ENCODE measurements around the gene IARS1.

The IARS1 gene

DNA sequence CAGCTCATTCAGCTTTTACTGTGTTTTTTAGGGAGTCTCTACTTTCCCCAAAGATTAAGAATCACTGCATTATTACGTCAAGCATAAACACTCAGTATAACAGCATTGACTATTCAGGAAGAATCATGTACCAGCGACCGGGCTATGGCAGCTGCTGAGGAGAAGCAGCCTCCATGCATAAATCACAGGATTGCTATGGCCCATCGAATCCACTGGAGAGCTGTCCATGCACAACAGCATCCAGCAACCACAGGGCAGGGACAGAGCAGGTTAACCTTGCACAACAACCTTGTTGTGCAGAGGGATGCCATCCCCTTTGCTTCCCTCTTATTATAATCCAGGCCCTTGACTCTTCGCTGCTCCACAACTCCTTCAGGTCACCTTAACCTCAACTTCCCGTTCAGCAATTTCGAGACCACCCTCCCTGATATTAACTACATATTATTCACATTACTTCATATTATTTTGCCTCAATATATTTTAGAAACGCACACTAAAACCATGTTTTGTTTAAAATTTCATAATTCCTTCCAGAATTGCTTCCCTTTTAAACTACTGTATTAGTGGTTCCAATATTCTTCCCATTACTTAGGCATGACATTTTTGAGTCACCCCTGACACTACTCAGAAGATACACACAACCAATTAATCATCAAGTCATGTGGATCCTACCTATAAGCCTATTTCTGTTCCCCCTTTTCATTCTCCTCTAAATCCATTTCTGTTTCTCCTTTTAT is 991 bp downstream of the IARS1 start:
- Histone ChIP-seq H3K9ac (peak overlapping the region; percentile 78 to 97 (median 89)), H3K27ac (peak overlapping the region; percentile 74 to 98 (median 88); a peak in 21 of 22 replicates), H3K4me3 (peak overlapping the region; percentile 66 to 87 (median 80)), H3K4me2 (peak overlapping the region; percentile 78 to 99 (median 96)), H3K4me1 (peaks cover 40 to 56% (median 52%) of the 10 kb centered on the region in 10 experiments), H3K36me3 (peaks cover 34 to 64% (median 53%) of the 10 kb centered on the region in 11 experiments), H3K27me3 (no peaks in the 10 kb centered on the region), H4K20me1 (peaks cover 4 to 52% (median 48%) of the 10 kb centered on the region in 11 experiments; a peak in 17 of 22 replicates), H3K9me3 (replicated peaks in 1 of 11) (no peaks in the 10 kb centered on the region)
- TF ChIP-seq Cebpa-rat (IDR thresholded peaks at IDR 0.05): no peak

DNA sequence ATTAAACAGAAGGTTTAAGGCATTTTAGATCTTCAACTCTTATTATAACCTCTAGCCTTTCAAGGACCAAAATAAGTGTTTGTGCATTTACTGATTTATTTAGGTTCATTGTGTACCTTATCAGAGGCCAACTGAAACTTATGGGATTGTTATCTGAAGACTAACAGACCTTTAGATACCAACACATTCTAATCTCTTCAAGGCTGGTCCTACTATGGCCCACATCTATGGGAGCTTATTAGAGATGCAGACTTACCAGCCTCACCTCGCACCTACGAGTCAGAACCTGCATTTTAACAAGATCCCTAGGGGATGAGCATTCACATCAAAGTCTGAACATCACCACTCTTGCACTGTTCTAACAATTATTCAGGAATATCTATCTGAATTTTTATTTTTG is 1.9 kb downstream of the IARS1 start:
- no peak for TF ChIP-seq Cebpa-rat (IDR thresholded peaks at IDR 0.05)
- peaks cover 36 to 64% (median 53%) of the 10 kb centered on the region in 11 experiments for H3K36me3 ChIP-seq
- peaks cover 40 to 47% (median 43%) of the 10 kb centered on the region in 10 experiments for H3K4me1 ChIP-seq
- no peak overlapping the region for H3K27ac ChIP-seq
- peaks cover 4 to 61% (median 57%) of the 10 kb centered on the region in 11 experiments; a peak in 17 of 22 replicates for H4K20me1 ChIP-seq
- peak overlapping the region; percentile 78 to 99 (median 96) for H3K4me2 ChIP-seq
- no peaks in the 10 kb centered on the region for H3K9me3 ChIP-seq (replicated peaks in 1 of 11)
- peak overlapping the region in 6 of 11 experiments; percentile 20 to 97 (median 89); a peak in 8 of 22 replicates for H3K9ac ChIP-seq
- H3K27me3 ChIP-seq: no peaks in the 10 kb centered on the region
- peak overlapping the region in 8 of 10 experiments; percentile 69 to 87 (median 81); a peak in 14 of 20 replicates for H3K4me3 ChIP-seq

- peak overlapping the region in 3 of 11 experiments; percentile 9 to 91 (median 89); a peak in 2 of 22 replicates for H3K9ac ChIP-seq
- peaks cover 35 to 40% (median 37%) of the 10 kb centered on the region in 10 experiments for H3K4me1 ChIP-seq
- no peak for TF ChIP-seq Cebpa-rat (IDR thresholded peaks at IDR 0.05)
- H3K27me3 ChIP-seq: no peaks in the 10 kb centered on the region
- H4K20me1 ChIP-seq: peaks cover 4 to 68% (median 63%) of the 10 kb centered on the region in 11 experiments; a peak in 18 of 22 replicates
- no peaks in the 10 kb centered on the region for H3K9me3 ChIP-seq (replicated peaks in 1 of 11)
- H3K27ac ChIP-seq: no peak overlapping the region
- H3K36me3 ChIP-seq: peaks cover 43 to 65% (median 58%) of the 10 kb centered on the region in 11 experiments
- H3K4me2 ChIP-seq: peak overlapping the region; percentile 17 to 99 (median 96); a peak in 17 of 22 replicates
- peak overlapping the region in 2 of 10 experiments; percentile 80 to 82; a peak in 3 of 20 replicates for H3K4me3 ChIP-seq
Measured at GRCh38 chr9:92290785-92291429, 2.6 kb downstream of the IARS1 start.

GRCh38 chr9:92289708-92290390 is 3.6 kb downstream of the IARS1 start:
- H3K9me3 ChIP-seq (replicated peaks in 1 of 11): no peaks in the 10 kb centered on the region
- H3K27me3 ChIP-seq: no peaks in the 10 kb centered on the region
- H3K9ac ChIP-seq: no peak overlapping the region
- no peak for TF ChIP-seq Cebpa-rat (IDR thresholded peaks at IDR 0.05)
- H3K4me3 ChIP-seq: no peak overlapping the region
- peaks cover 4 to 78% (median 73%) of the 10 kb centered on the region in 11 experiments; a peak in 20 of 22 replicates for H4K20me1 ChIP-seq
- peaks cover 24 to 30% (median 27%) of the 10 kb centered on the region in 10 experiments for H3K4me1 ChIP-seq
- peaks cover 53 to 76% (median 69%) of the 10 kb centered on the region in 11 experiments for H3K36me3 ChIP-seq
- H3K4me2 ChIP-seq: no peak overlapping the region
- H3K27ac ChIP-seq: no peak overlapping the region

DNA sequence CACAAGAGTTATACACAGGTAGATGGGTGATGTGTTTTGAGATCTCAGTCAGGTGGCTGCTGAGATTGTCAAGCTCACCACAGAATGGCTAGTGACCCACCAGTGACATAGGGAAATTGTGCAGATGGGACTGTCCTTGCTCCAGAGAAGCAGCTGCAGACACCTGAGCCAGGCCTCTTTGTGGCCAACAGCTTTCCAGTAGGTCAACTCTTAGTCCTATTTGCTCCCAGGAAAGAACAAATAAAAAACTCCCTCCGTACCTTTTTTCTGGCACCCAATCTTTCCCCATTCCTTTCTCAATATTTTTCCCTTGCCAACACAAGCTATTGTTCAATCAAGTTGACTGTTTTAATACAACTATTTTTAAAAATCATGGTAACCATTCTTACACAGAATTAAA is 14.2 kb downstream of the IARS1 start:
- no peaks in the 10 kb centered on the region for H3K27me3 ChIP-seq
- H3K4me1 ChIP-seq: peaks cover 17 to 29% (median 23%) of the 10 kb centered on the region in 10 experiments
- peaks cover 13 to 97% (median 83%) of the 10 kb centered on the region in 11 experiments; a peak in 19 of 22 replicates for H4K20me1 ChIP-seq
- H3K27ac ChIP-seq: no peak overlapping the region
- H3K4me2 ChIP-seq: no peak overlapping the region
- H3K4me3 ChIP-seq: no peak overlapping the region
- no peaks in the 10 kb centered on the region for H3K9me3 ChIP-seq (replicated peaks in 1 of 11)
- peaks cover 92 to 100% (median 100%) of the 10 kb centered on the region in 11 experiments for H3K36me3 ChIP-seq
- no peak for TF ChIP-seq Cebpa-rat (IDR thresholded peaks at IDR 0.05)
- H3K9ac ChIP-seq: no peak overlapping the region

- H3K27ac ChIP-seq: no peak overlapping the region
Measured at GRCh38 chr9:92278110-92278509, 15.4 kb downstream of the IARS1 start.

GRCh38 chr9:92276331-92277032 is 17.0 kb downstream of the IARS1 start:
- H3K4me3 ChIP-seq: 0 out of 20 replicates have a peak overlapping the region, but pooled peaks of 1 of the 10 experiments have one; percentile 12
- peak overlapping the region in 7 of 11 experiments; percentile 8 to 40 (median 30); a peak in 8 of 22 replicates for H3K27ac ChIP-seq

More at GRCh38 chr9:92278110-92278509, 15.4 kb downstream of the IARS1 start:
- no peaks in the 10 kb centered on the region for H3K9me3 ChIP-seq (replicated peaks in 1 of 11)
- TF ChIP-seq Cebpa-rat (IDR thresholded peaks at IDR 0.05): no peak
- no peak overlapping the region for H3K4me2 ChIP-seq
- no peak overlapping the region for H3K9ac ChIP-seq
- H4K20me1 ChIP-seq: peaks cover 13 to 97% (median 71%) of the 10 kb centered on the region in 11 experiments; a peak in 19 of 22 replicates
- peaks cover 17 to 29% (median 23%) of the 10 kb centered on the region in 10 experiments for H3K4me1 ChIP-seq
- H3K36me3 ChIP-seq: peaks cover 92 to 100% (median 100%) of the 10 kb centered on the region in 11 experiments
- no peaks in the 10 kb centered on the region for H3K27me3 ChIP-seq
- H3K4me3 ChIP-seq: no peak overlapping the region

GRCh38 chr9:92275541-92275940 is 18.0 kb downstream of the IARS1 start:
- H3K9me3 ChIP-seq (replicated peaks in 1 of 11): no peaks in the 10 kb centered on the region
- H3K27ac ChIP-seq: peak overlapping the region in 2 of 11 experiments; percentile 30 to 40; a peak in 3 of 22 replicates
- peaks cover 92 to 100% (median 100%) of the 10 kb centered on the region in 11 experiments for H3K36me3 ChIP-seq
- H3K9ac ChIP-seq: no peak overlapping the region
- TF ChIP-seq Cebpa-rat (IDR thresholded peaks at IDR 0.05): no peak
- peak overlapping the region in 8 of 11 experiments; percentile 52 to 82 (median 68); a peak in 11 of 22 replicates for H3K4me2 ChIP-seq
- no peak overlapping the region for H3K4me3 ChIP-seq
- H3K27me3 ChIP-seq: no peaks in the 10 kb centered on the region
- H4K20me1 ChIP-seq: peaks cover 9 to 98% (median 61%) of the 10 kb centered on the region in 11 experiments; a peak in 19 of 22 replicates
- H3K4me1 ChIP-seq: peaks cover 17 to 29% (median 23%) of the 10 kb centered on the region in 10 experiments

More at GRCh38 chr9:92276331-92277032, 17.0 kb downstream of the IARS1 start:
- no peaks in the 10 kb centered on the region for H3K27me3 ChIP-seq
- H3K4me2 ChIP-seq: peak overlapping the region; percentile 37 to 82 (median 62)
- peaks cover 17 to 29% (median 23%) of the 10 kb centered on the region in 10 experiments for H3K4me1 ChIP-seq
- H4K20me1 ChIP-seq: peaks cover 9 to 97% (median 62%) of the 10 kb centered on the region in 11 experiments; a peak in 19 of 22 replicates
- no peak for TF ChIP-seq Cebpa-rat (IDR thresholded peaks at IDR 0.05)
- H3K9ac ChIP-seq: peak overlapping the region in 7 of 11 experiments; percentile 3 to 49 (median 25); a peak in 6 of 22 replicates
- H3K36me3 ChIP-seq: peaks cover 92 to 100% (median 100%) of the 10 kb centered on the region in 11 experiments
- H3K9me3 ChIP-seq (replicated peaks in 1 of 11): no peaks in the 10 kb centered on the region

Data from BLaER1 treated with 17β-estradiol and CSF1 and Interleukin-3, amounts not matched to agents 10 nM and 100 nM (cell line).